Ureter (tissue), 1 donor: Measurements from ENCODE around the gene FAM167B. TPM values are rescaled to one million over a fixed set of nuclear protein-coding genes. Genes with fewer than 3 reads are reported as not detected.

Experiments
- DNase-seq: peaks from one replicate; pipeline ENCODE4 v3.0.0-alpha.2; 2020; ENCODE audit warnings: low spot score
- total RNA-seq: library from RNA; stranded (reverse); gene quantifications from one replicate; pipeline ENCODE4 v1.2.4, GENCODE V29; 2023
- donor health status: DM: yes; HTN: yes; CAD: no.

Gene FAM167B
- total RNA-seq, result 8.3 TPM

GRCh38 chr1:32246888-32247273, at the start of gene FAM167B:
Gene FAM167B, plus strand, starts transcription at chr1:32247222. Its CDS starts 200 bp downstream, at chr1:32247422.
- DNase-seq, result peak; percentile 61

GRCh38 chr1:32197837-32198236, 49.2 kb upstream of the FAM167B start:
- DNase-seq, result no peak

GRCh38 chr1:32198237-32199042, 48.6 kb upstream of the FAM167B start:
- DNase-seq, result no peak

- DNase-seq, result no peak
These were observed 47.8 kb upstream of the FAM167B start for GRCh38 chr1:32199043-32199716.

- no peak for DNase-seq
These were observed 47.3 kb upstream of the FAM167B start for GRCh38 chr1:32199717-32200072.

- DNase-seq, result peak; percentile 65
These were observed 46.6 kb upstream of the FAM167B start, which contains the start of gene CCDC28B for GRCh38 chr1:32200226-32201010. Gene CCDC28B, plus strand, starts transcription at chr1:32200595. Its CDS starts 1,341 bp downstream, at chr1:32201936.

GRCh38 chr1:32201011-32201855, 45.8 kb upstream of the FAM167B start:
- DNase-seq, result peak; percentile 77

GRCh38 chr1:32204943-32205361, 42.1 kb upstream of the FAM167B start:
- no peak for DNase-seq

GRCh38 chr1:32205401-32206370, 41.3 kb upstream of the FAM167B start, which contains the start of gene IQCC:
Gene IQCC, plus strand, starts transcription at chr1:32205671. Its CDS starts 11 bp downstream, at chr1:32205682.
- peak; percentile 86 for DNase-seq

- DNase-seq, result no peak
These were observed 38.6 kb upstream of the FAM167B start for GRCh38 chr1:32208469-32208868.

GRCh38 chr1:32208891-32209328, 38.1 kb upstream of the FAM167B start, which contains the start of gene DCDC2B:
Gene DCDC2B, plus strand, starts transcription at chr1:32209089. Its CDS starts 5 bp downstream, at chr1:32209094.
- DNase-seq, result peak; percentile 83

- no peak for DNase-seq
These were observed 31.2 kb upstream of the FAM167B start for GRCh38 chr1:32215629-32216480.

GRCh38 chr1:32216566-32216965, 30.5 kb upstream of the FAM167B start:
- no peak for DNase-seq

GRCh38 chr1:32219022-32219421, 28.0 kb upstream of the FAM167B start:
- no peak for DNase-seq

- no peak for DNase-seq
These were observed 26.1 kb upstream of the FAM167B start for GRCh38 chr1:32220746-32221580.

GRCh38 chr1:32221581-32221979, 25.4 kb upstream of the FAM167B start:
- no peak for DNase-seq

- DNase-seq, result peak; percentile 95
These were observed 24.9 kb upstream of the FAM167B start, which contains the start of the genes EIF3I and TMEM234 for GRCh38 chr1:32221980-32222755. Gene EIF3I, plus strand, starts transcription at chr1:32222407. Its CDS starts 35 bp downstream, at chr1:32222442. Gene TMEM234, minus strand, starts transcription at chr1:32222353. Its CDS starts 31 bp downstream, at chr1:32222322.
